Kidney epithelial cell (primary cell): ENCODE measurements around the gene TLX1. TPM values are rescaled to one million over a fixed set of nuclear protein-coding genes. Genes with fewer than 3 reads are reported as not detected.

Source experiments
- DNase-seq: peaks from one replicate; pipeline ENCODE4 v3.0.0-alpha.2; 2010; ENCODE audit warnings: low read depth
- H3K27me3 ChIP-seq: 2 replicates; pipeline ENCODE4 v1.6.0; 2011; ENCODE audit warnings: low read length; ENCODE audit not compliant: control insufficient read depth, insufficient read depth
- H3K36me3 ChIP-seq: 2 replicates; pipeline ENCODE4 v1.5.1; 2011; ENCODE audit warnings: low read length; ENCODE audit not compliant: control insufficient read depth, insufficient read depth
- H3K4me3 ChIP-seq: 2 replicates; pipeline ENCODE4 v1.5.1; 2011; ENCODE audit warnings: low read depth, mild to moderate bottlenecking, control low read depth, low read length
- total RNA-seq: library from RNA; depleted of rRNA; stranded (reverse); fragments of >200 nt; gene quantifications from 2 replicates; pipeline ENCODE4 v1.2.3, GENCODE V29; 2015
- TF ChIP-seq, protein P1 (sequence below): IDR thresholded peaks from 2 replicates; pipeline ENCODE4 v1.5.1; 2011; ENCODE audit warnings: mild to moderate bottlenecking, moderate library complexity, low read length, control low read depth, inconsistent platforms; ENCODE audit not compliant: insufficient read depth, poor library complexity, severe bottlenecking

Gene TLX1
- total RNA-seq, 1 donor from 2014 or later: not detected

DNA sequence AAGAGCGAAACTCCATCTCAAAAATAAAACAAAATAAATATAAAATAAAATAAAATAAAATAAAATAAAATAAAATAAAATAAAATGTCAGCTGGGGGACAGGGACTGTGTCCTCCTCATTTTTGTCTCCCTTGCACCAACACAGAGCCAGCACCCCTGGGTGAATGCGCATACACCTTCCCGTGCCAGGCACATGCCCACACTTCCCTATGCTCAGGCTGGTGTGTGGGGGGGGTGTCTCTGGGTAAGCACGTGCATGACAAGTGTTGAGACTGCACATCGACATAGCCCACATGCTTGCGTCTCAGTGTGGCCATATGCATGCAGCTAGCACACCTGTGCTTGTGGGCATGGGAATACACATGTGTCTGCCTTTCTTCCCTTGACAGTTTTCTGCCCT, 24.7 kb upstream of the TLX1 start:
- peaks cover 28% of the 10 kb centered on the region for H3K27me3 ChIP-seq
- DNase-seq: no peak
- TF ChIP-seq, protein P1, sequence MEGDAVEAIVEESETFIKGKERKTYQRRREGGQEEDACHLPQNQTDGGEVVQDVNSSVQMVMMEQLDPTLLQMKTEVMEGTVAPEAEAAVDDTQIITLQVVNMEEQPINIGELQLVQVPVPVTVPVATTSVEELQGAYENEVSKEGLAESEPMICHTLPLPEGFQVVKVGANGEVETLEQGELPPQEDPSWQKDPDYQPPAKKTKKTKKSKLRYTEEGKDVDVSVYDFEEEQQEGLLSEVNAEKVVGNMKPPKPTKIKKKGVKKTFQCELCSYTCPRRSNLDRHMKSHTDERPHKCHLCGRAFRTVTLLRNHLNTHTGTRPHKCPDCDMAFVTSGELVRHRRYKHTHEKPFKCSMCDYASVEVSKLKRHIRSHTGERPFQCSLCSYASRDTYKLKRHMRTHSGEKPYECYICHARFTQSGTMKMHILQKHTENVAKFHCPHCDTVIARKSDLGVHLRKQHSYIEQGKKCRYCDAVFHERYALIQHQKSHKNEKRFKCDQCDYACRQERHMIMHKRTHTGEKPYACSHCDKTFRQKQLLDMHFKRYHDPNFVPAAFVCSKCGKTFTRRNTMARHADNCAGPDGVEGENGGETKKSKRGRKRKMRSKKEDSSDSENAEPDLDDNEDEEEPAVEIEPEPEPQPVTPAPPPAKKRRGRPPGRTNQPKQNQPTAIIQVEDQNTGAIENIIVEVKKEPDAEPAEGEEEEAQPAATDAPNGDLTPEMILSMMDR: no peak
- no peaks in the 10 kb centered on the region for H3K36me3 ChIP-seq
- H3K4me3 ChIP-seq: no peak overlapping the region

DNA sequence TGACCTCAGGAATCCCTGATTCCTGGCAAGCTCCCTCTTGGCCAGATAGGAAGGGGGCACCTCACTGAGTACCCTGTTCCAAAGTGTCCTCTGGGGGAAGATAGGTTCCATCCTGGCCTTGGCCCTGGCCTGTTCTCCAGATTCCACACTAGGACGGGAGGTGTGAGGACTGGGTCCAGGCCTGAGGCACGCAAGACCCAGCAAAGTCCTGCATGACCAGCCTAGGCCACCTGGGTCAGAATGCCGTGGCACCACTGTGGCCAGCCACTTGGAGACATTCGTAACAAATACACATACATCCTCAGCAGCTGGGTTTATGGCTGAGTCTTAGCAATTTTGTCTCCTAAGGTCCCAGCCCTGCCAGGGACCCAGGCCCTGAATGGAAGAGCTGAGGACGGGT, 23.3 kb upstream of the TLX1 start:
- TF ChIP-seq, protein P1: no peak
- peaks cover 22% of the 10 kb centered on the region for H3K27me3 ChIP-seq

DNA sequence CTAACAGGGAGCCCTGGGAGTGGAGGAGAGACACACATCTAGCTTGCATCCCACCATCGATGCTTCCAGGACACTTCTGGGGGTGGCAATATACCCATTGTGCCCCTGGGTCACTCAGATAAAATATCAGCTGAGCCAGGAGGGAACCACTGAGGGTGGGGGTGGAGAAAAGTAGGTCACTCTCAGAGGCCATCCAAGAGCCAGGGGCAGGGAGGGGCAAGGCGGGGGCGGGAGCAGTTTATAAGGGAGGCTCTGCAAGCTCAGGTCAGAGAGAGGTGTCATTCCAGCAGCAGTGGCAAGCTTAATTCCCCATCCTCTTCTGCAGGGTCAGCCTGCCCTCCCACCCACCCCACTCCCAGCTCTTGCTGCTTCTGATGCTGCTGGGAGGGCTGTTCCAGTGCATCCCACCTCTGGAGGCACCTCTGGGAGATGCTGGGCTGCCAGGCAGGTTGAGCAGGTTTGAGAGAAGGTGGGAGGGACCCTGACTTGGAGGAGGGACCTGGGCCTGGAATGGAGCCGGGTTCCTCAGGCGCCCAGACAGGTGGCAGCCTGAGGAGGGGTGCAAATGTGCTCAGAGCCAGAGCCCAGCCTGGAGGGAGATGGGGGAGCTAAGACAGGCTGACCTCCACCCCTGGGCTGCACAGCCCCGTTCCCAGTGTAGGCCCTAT, 20.1 kb upstream of the TLX1 start:
- TF ChIP-seq, protein P1: no peak
- no peak for DNase-seq
- H3K36me3 ChIP-seq: no peaks in the 10 kb centered on the region
- H3K4me3 ChIP-seq: no peak overlapping the region
- peaks cover 34% of the 10 kb centered on the region for H3K27me3 ChIP-seq

More for the DNA sequence above, 23.3 kb upstream of the TLX1 start:
- no peak for DNase-seq
- H3K4me3 ChIP-seq: no peak overlapping the region
- no peaks in the 10 kb centered on the region for H3K36me3 ChIP-seq

GRCh38 chr10:101111547-101111946, 19.6 kb upstream of the TLX1 start:
- no peak overlapping the region for H3K4me3 ChIP-seq
- H3K27me3 ChIP-seq: peaks cover 33% of the 10 kb centered on the region
- TF ChIP-seq, protein P1: no peak
- H3K36me3 ChIP-seq: no peaks in the 10 kb centered on the region
- DNase-seq: no peak

DNA sequence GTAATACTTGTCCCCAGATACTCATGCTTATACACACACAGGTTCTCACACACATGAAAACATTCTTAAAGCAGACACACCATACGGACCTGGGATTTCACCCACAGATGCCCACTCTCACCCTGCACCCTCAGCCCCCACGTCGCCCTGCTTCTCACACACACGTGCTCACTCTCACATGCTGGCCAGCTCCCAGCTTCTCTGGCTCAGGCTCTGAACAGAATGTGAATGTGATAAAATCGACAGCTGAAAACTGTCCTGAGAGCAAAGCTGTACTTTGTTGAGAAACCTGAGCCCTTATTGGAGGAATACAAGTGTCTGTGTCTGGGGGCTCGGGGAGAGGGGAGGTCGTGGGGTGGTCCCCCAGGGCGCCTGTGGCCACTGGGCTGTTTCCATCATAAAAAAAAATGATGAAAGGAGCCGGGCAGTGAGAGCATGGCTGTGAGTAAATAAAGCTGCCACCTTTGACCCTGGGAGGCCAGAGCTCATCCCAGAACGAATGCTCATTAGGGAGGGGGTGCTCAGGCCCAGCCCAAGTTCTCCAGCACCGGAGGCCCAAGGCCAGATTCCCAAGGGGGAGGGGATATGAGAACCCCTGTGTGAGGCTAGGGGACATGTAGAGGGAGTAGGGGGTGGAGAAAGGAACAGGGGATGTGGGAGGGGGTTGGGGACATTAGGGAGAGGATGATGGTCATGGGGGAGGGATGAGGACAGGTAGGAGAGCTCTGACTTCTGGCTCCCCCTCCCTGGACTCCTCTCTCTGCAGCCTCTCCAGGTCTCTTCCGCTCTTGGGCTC, 18.1 kb upstream of the TLX1 start:
- Histone ChIP-seq H3K36me3 (no peaks in the 10 kb centered on the region), H3K27me3 (peaks cover 30% of the 10 kb centered on the region), H3K4me3 (no peak overlapping the region)
- DNase-seq: no peak
- TF ChIP-seq, protein P1: no peak
